Neural progenitor cell (in vitro differentiated cells): Measurements from ENCODE around the gene ZNF548.

Experiments used
- EZH2 ChIP-seq: fragments of 200-600 bp; sonication (generic); IDR thresholded peaks from 2 replicates; pipeline ENCODE4 v1.6.1; 2017; ENCODE audit warnings: antibody characterized with exemption, mild to moderate bottlenecking, moderate library complexity
- EZH2phosphoT487 ChIP-seq: fragments of 200-600 bp; sonication (generic); IDR thresholded peaks from 2 replicates; pipeline ENCODE4 v1.6.1; 2017; ENCODE audit warnings: antibody characterized with exemption
- TF ChIP-seq, protein P1 (sequence below): fragments of 200-600 bp; sonication (generic); IDR thresholded peaks from 2 replicates; pipeline ENCODE4 v1.5.1; 2017; ENCODE audit warnings: antibody characterized with exemption, mild to moderate bottlenecking

DNA sequence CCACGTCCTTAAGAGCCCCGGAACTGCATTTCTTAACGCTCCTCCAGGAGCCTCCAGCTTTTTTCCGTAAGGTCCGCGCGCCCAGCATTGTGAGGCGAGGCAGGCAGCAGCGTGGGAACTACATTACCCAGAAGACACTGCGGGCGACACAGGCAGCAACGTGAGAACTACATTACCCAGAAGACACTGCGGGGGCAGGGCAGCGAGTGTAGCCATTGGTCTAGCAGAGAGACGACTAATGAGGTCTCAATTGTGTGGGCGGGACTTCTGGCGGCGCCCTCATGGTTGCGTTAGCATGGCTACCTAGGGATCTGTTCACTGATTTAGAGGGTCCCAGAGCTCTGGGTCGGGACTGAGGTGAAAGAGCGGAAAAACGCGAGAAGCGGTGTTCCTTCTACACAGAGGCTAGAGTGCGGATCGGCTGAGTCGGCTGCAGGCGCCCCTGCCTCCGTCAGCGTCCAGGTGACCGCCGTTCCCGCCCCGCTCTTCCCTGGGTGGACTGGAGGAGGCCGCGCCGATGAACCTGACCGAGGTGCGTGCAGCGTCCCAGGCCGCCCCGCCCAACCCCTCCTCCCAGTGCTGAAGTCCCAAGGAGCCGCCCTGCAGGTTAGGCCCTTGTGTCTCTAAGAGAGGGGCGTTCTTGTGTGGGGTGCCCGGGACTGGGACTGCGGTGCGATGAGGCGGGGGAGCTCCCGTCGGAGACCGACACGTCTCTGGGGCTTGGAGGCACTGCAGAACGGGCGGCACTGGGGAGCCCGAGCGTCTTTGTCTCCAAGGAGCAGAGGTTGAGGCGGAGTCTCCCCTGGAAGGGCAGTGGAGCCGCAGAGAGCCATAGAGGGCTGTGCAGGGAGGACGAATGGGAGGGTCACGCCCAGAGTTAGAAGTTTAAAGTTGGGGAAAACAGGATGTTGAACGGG, 45.7 kb downstream of the ZNF548 start, which contains the start of gene ZNF749:
- TF ChIP-seq, protein P1, sequence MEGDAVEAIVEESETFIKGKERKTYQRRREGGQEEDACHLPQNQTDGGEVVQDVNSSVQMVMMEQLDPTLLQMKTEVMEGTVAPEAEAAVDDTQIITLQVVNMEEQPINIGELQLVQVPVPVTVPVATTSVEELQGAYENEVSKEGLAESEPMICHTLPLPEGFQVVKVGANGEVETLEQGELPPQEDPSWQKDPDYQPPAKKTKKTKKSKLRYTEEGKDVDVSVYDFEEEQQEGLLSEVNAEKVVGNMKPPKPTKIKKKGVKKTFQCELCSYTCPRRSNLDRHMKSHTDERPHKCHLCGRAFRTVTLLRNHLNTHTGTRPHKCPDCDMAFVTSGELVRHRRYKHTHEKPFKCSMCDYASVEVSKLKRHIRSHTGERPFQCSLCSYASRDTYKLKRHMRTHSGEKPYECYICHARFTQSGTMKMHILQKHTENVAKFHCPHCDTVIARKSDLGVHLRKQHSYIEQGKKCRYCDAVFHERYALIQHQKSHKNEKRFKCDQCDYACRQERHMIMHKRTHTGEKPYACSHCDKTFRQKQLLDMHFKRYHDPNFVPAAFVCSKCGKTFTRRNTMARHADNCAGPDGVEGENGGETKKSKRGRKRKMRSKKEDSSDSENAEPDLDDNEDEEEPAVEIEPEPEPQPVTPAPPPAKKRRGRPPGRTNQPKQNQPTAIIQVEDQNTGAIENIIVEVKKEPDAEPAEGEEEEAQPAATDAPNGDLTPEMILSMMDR = no peak
- TF ChIP-seq EZH2 = no peak
- no peak for TF ChIP-seq EZH2phosphoT487
